Osteoblast (primary cell): ENCODE measurements around the gene KBTBD12. TPM values are rescaled to one million over a fixed set of nuclear protein-coding genes. Genes with fewer than 3 reads are reported as not detected.

Experiments
- DNase-seq: peaks from one replicate; pipeline ENCODE4 v3.0.0; 2011; ENCODE audit warnings: low spot score, mixed read lengths; ENCODE audit not compliant: insufficient read length; ENCODE audit errors: missing footprints
- H2AFZ ChIP-seq: 2 replicates; pipeline ENCODE4 v1.6.0; 2011; ENCODE audit warnings: mild to moderate bottlenecking, low read length
- H3K27ac ChIP-seq: 2 replicates; pipeline ENCODE4 v1.5.1; 2011; ENCODE audit warnings: mild to moderate bottlenecking, low read depth, low read length, moderate library complexity
- H3K27me3 ChIP-seq: 2 replicates; pipeline ENCODE4 v1.6.0; 2012; ENCODE audit warnings: mild to moderate bottlenecking, control low read depth, inconsistent platforms, low read length, moderate library complexity; ENCODE audit not compliant: insufficient read depth
- H3K36me3 ChIP-seq: 2 replicates; pipeline ENCODE4 v1.5.1; 2011; ENCODE audit warnings: mild to moderate bottlenecking, low read length, control low read depth, moderate library complexity; ENCODE audit not compliant: insufficient read depth
- H3K4me1 ChIP-seq: 2 replicates; pipeline ENCODE4 v1.5.1; 2011; ENCODE audit warnings: mild to moderate bottlenecking, low read length, control low read depth, moderate library complexity; ENCODE audit not compliant: insufficient read depth
- H3K4me2 ChIP-seq: 2 replicates; pipeline ENCODE4 v1.6.0; 2011; ENCODE audit warnings: mild to moderate bottlenecking, low read length; ENCODE audit not compliant: insufficient read depth
- H3K4me3 ChIP-seq: fragments of 200-600 bp; sonication (generic); 3 replicates; pipeline ENCODE4 v1.5.1; 2012; ENCODE audit warnings: mild to moderate bottlenecking, low read length, inconsistent platforms; ENCODE audit not compliant: insufficient read depth
- H3K79me2 ChIP-seq: 2 replicates; pipeline ENCODE4 v1.6.0; 2012; ENCODE audit warnings: mild to moderate bottlenecking, low read length, control low read depth, inconsistent platforms; ENCODE audit not compliant: insufficient read depth
- H3K9me3 ChIP-seq: 2 replicates; pipeline ENCODE4 v1.5.1; 2011; ENCODE audit warnings: low read depth, low read length, control low read depth
- H4K20me1 ChIP-seq: 2 replicates; pipeline ENCODE4 v1.6.0; 2012; ENCODE audit warnings: mild to moderate bottlenecking, low read length, control low read depth; ENCODE audit not compliant: insufficient read depth
- total RNA-seq: library from RNA; depleted of rRNA; stranded (reverse); fragments of >200 nt; gene quantifications from 2 replicates; pipeline ENCODE4 v1.2.3, GENCODE V29; 2012
- TF ChIP-seq, protein P1 (sequence below): IDR thresholded peaks from 2 replicates; pipeline ENCODE4 v1.5.1; 2011; ENCODE audit warnings: mild to moderate bottlenecking, low read depth, low read length, moderate library complexity; ENCODE audit errors: extremely low read depth

The KBTBD12 gene
- total RNA-seq, 1 donor, result not detected

GRCh38 chr3:127955728-127956127 is 40.7 kb downstream of the KBTBD12 start:
- no peak overlapping the region for H3K4me2 ChIP-seq
- no peaks in the 10 kb centered on the region for H3K79me2 ChIP-seq
- no peak for DNase-seq
- H3K9me3 ChIP-seq, result no peaks in the 10 kb centered on the region
- H3K4me3 ChIP-seq, result no peak overlapping the region
- no peaks in the 10 kb centered on the region for H3K27me3 ChIP-seq
- TF ChIP-seq, protein P1, sequence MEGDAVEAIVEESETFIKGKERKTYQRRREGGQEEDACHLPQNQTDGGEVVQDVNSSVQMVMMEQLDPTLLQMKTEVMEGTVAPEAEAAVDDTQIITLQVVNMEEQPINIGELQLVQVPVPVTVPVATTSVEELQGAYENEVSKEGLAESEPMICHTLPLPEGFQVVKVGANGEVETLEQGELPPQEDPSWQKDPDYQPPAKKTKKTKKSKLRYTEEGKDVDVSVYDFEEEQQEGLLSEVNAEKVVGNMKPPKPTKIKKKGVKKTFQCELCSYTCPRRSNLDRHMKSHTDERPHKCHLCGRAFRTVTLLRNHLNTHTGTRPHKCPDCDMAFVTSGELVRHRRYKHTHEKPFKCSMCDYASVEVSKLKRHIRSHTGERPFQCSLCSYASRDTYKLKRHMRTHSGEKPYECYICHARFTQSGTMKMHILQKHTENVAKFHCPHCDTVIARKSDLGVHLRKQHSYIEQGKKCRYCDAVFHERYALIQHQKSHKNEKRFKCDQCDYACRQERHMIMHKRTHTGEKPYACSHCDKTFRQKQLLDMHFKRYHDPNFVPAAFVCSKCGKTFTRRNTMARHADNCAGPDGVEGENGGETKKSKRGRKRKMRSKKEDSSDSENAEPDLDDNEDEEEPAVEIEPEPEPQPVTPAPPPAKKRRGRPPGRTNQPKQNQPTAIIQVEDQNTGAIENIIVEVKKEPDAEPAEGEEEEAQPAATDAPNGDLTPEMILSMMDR, result no peak
- H4K20me1 ChIP-seq, result no peaks in the 10 kb centered on the region
- no peaks in the 10 kb centered on the region for H3K36me3 ChIP-seq
- no peaks in the 10 kb centered on the region for H3K4me1 ChIP-seq
- no peak overlapping the region for H3K27ac ChIP-seq
- no peak overlapping the region for H2AFZ ChIP-seq

DNA sequence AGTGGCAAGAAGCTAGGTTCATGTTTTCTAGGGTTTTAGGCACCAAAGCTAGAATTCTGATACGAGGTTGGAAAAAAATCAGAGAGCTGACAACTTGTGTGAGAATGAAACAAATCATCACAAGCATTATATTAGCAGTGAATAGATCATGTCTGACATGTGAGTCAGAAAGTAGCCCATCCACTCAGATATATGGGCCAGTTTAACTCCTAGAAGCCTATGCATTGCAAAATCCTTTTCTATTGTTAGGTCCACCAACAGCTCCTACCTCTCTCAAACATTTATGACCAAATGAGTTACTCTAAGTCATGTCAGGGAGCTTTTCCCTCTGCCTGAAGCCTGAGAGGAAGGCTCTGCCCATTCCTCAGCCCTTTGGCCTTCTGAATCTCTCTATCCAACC is 44.0 kb downstream of the KBTBD12 start:
- Histone ChIP-seq H3K4me1 (no peaks in the 10 kb centered on the region), H3K36me3 (no peaks in the 10 kb centered on the region), H3K9me3 (no peaks in the 10 kb centered on the region), H3K27ac (no peak overlapping the region), H2AFZ (no peak overlapping the region), H3K27me3 (no peaks in the 10 kb centered on the region), H4K20me1 (no peaks in the 10 kb centered on the region), H3K4me2 (no peak overlapping the region), H3K4me3 (no peak overlapping the region), H3K79me2 (no peaks in the 10 kb centered on the region)
- TF ChIP-seq, protein P1, result no peak
- DNase-seq, result no peak

- H3K27ac ChIP-seq, result no peak overlapping the region
- H3K9me3 ChIP-seq, result no peaks in the 10 kb centered on the region
- DNase-seq, result no peak
- H3K27me3 ChIP-seq, result peaks cover 3% of the 10 kb centered on the region
- no peak overlapping the region for H2AFZ ChIP-seq
- H4K20me1 ChIP-seq, result no peaks in the 10 kb centered on the region
- H3K36me3 ChIP-seq, result no peaks in the 10 kb centered on the region
- H3K79me2 ChIP-seq, result no peaks in the 10 kb centered on the region
- H3K4me3 ChIP-seq, result no peak overlapping the region
- TF ChIP-seq, protein P1, result peak; percentile 34
- no peaks in the 10 kb centered on the region for H3K4me1 ChIP-seq
- H3K4me2 ChIP-seq, result no peak overlapping the region
Observed at GRCh38 chr3:127959873-127960272, 44.8 kb downstream of the KBTBD12 start.

GRCh38 chr3:127960421-127960965 is 45.5 kb downstream of the KBTBD12 start:
- Histone ChIP-seq H3K4me1 (no peaks in the 10 kb centered on the region), H3K27ac (no peak overlapping the region), H3K79me2 (no peaks in the 10 kb centered on the region), H3K4me3 (no peak overlapping the region), H2AFZ (no peak overlapping the region), H3K4me2 (no peak overlapping the region), H3K9me3 (no peaks in the 10 kb centered on the region), H3K36me3 (no peaks in the 10 kb centered on the region), H4K20me1 (no peaks in the 10 kb centered on the region), H3K27me3 (peaks cover 7% of the 10 kb centered on the region)
- TF ChIP-seq, protein P1, result no peak
- DNase-seq, result no peak
